GM23338 (cell line): ENCODE measurements around the gene NT5DC3. TPM values are rescaled to one million over a fixed set of nuclear protein-coding genes. Genes with fewer than 3 reads are reported as not detected.
"Not testable (repeated sequence)": the region's sequence is repeated elsewhere in the genome, so short reads cannot be mapped to it uniquely, and the experiment has no call there.

Experiments
- ATAC-seq: fragments of 200-7000 bp; cut with Tn5 transposase; 3 replicates; pipeline ENCODE4 v1.9.1; 2020
- DNase-seq: peaks from one replicate; pipeline ENCODE4 v3.0.0-alpha.2; 2015; ENCODE audit warnings: low spot score
- H2AFZ ChIP-seq: fragments of 200-600 bp; sonication (generic); 2 replicates; pipeline ENCODE4 v1.8.0; 2016; ENCODE audit warnings: antibody characterized with exemption, mild to moderate bottlenecking, moderate library complexity
- H3F3A ChIP-seq: fragments of 200-600 bp; sonication (generic); replicated peaks from 2 replicates; pipeline ENCODE4 v1.8.0; 2017; ENCODE audit warnings: antibody characterized with exemption, mixed run types, low read depth
- H3K27ac ChIP-seq: fragments of 200-600 bp; sonication (generic); 2 replicates; pipeline ENCODE4 v1.6.1; 2016; ENCODE audit warnings: low read depth
- H3K27me3 ChIP-seq: fragments of 200-600 bp; sonication (generic); 2 replicates; pipeline ENCODE4 v1.8.0; 2016; ENCODE audit warnings: mild to moderate bottlenecking, mixed run types, moderate library complexity; ENCODE audit not compliant: insufficient read depth
- H3K36me3 ChIP-seq: fragments of 200-600 bp; sonication (generic); 2 replicates; pipeline ENCODE4 v1.8.0; 2016; ENCODE audit warnings: mild to moderate bottlenecking; ENCODE audit not compliant: insufficient read depth
- H3K4me1 ChIP-seq: fragments of 200-600 bp; sonication (generic); 2 replicates; pipeline ENCODE4 v1.8.0; 2016; ENCODE audit warnings: mild to moderate bottlenecking, moderate library complexity; ENCODE audit not compliant: insufficient read depth
- H3K4me2 ChIP-seq: fragments of 200-600 bp; sonication (generic); 2 replicates; pipeline ENCODE4 v1.7.1; 2017; ENCODE audit warnings: mixed run types
- H3K4me3 ChIP-seq: fragments of 200-600 bp; sonication (generic); 2 replicates; pipeline ENCODE4 v1.6.1; 2016; ENCODE audit warnings: mixed run types
- H3K79me2 ChIP-seq: fragments of 200-600 bp; sonication (generic); replicated peaks from 2 replicates; pipeline ENCODE4 v1.8.0; 2017; ENCODE audit warnings: mild to moderate bottlenecking; ENCODE audit not compliant: insufficient read depth
- H3K9me2 ChIP-seq: fragments of 200-600 bp; sonication (generic); 2 replicates; pipeline ENCODE4 v1.8.0; 2017; ENCODE audit not compliant: insufficient read depth
- H4K20me1 ChIP-seq: fragments of 200-600 bp; sonication (generic); replicated peaks from 2 replicates; pipeline ENCODE4 v1.8.0; 2017; ENCODE audit warnings: mild to moderate bottlenecking; ENCODE audit not compliant: insufficient read depth
- H3K27ac Mint-ChIP-seq: 2 replicates; pipeline ENCODE4 v1.8.0; 2020; ENCODE audit warnings: inconsistent platforms, mild to moderate bottlenecking, moderate library complexity, mixed read lengths
- H3K27me3 Mint-ChIP-seq: 3 replicates; pipeline ENCODE4 v1.8.0; 2022; ENCODE audit warnings: low read depth, mild to moderate bottlenecking, moderate library complexity, mixed read lengths, inconsistent platforms; ENCODE audit not compliant: insufficient read depth, poor library complexity
- H3K36me3 Mint-ChIP-seq: 3 replicates; pipeline ENCODE4 v1.8.0; 2021; ENCODE audit warnings: low read depth, mild to moderate bottlenecking, inconsistent platforms, moderate library complexity, mixed read lengths
- H3K4me1 Mint-ChIP-seq: 3 replicates; pipeline ENCODE4 v1.8.0; 2020; ENCODE audit warnings: mild to moderate bottlenecking, inconsistent platforms, mixed read lengths
- H3K4me3 Mint-ChIP-seq: 3 replicates; pipeline ENCODE4 v1.8.0; 2021; ENCODE audit warnings: moderate library complexity, mild to moderate bottlenecking, inconsistent platforms, mixed read lengths
- H3K9me3 Mint-ChIP-seq: 3 replicates; pipeline ENCODE4 v1.8.0; 2020; ENCODE audit warnings: moderate library complexity, mild to moderate bottlenecking, inconsistent platforms, mixed read lengths
- EZH2 ChIP-seq: fragments of 200-600 bp; sonication (generic); IDR thresholded peaks from one replicate; pipeline ENCODE4 v1.8.0; 2017; ENCODE audit warnings: antibody characterized with exemption, mild to moderate bottlenecking, low read depth; ENCODE audit not compliant: unreplicated experiment
- EZH2phosphoT487 ChIP-seq: fragments of 200-600 bp; sonication (generic); IDR thresholded peaks from one replicate; pipeline ENCODE4 v1.8.1; 2018; ENCODE audit warnings: antibody characterized with exemption; ENCODE audit not compliant: unreplicated experiment
- NANOG ChIP-seq: IDR thresholded peaks from 2 replicates; pipeline ENCODE4 v1.6.1; 2016; ENCODE audit warnings: antibody characterized with exemption, borderline replicate concordance
- ZNF114 ChIP-seq: fragments of 250-450 bp; sonication (Bioruptor Pico); IDR thresholded peaks from 2 replicates; pipeline ENCODE4 v1.5.0; 2020; ENCODE audit warnings: mild to moderate bottlenecking, moderate library complexity
- ZNF331 ChIP-seq: fragments of 250-450 bp; sonication (Bioruptor Pico); IDR thresholded peaks from 2 replicates; pipeline ENCODE4 v1.5.0; 2020; ENCODE audit warnings: low read depth, mild to moderate bottlenecking, moderate library complexity
- ZNF462 ChIP-seq: fragments of 250-450 bp; sonication (Bioruptor Pico); IDR thresholded peaks from 2 replicates; pipeline ENCODE4 v1.5.0; 2020; ENCODE audit warnings: mild to moderate bottlenecking, moderate library complexity
- polyA plus RNA-seq: library from polyadenylated mRNA; unstranded; fragments of >200 nt; fragmentation: Nextera tagmentation; extraction: Ambion mirVana; gene quantifications from 2 replicates; pipeline ENCODE4 v1.2.1, GENCODE V29; 2016
- total RNA-seq: library from RNA; depleted of rRNA; stranded (reverse); fragments of >200 nt; shearing (Covaris generic); gene quantifications from 2 replicates; pipeline ENCODE4 v1.2.3, GENCODE V29; 2014
- TF ChIP-seq, protein P1 (sequence below): IDR thresholded peaks from 2 replicates; pipeline ENCODE4 v1.6.1; 2016; ENCODE audit warnings: antibody characterized with exemption

NT5DC3 gene
- total and polyA plus RNA-seq, 2 experiments from 2014 or later: 2.2 to 12.5 TPM

DNA sequence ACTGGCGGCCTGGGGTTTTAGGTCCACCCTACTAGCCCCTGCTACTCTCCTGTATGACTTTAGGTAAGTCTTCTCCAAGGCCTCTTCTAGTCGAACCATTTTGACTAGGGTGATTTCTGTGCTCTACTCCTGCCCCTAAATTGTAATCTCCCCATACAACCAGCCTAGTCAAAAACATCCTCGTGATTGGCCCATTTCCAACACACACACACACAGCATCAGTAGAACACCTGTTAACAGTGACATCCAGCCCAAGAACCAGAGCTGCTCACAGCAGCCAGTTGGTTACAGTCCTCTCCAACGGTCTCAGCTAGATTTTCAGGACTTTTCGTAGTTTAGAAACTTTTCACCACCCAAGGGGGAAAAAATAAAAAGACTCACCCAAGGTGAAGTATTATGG, 30.9 kb downstream of the NT5DC3 start (continued):
- no peak for TF ChIP-seq ZNF462 (CRISPR knock-in tag)
- TF ChIP-seq, protein P1, sequence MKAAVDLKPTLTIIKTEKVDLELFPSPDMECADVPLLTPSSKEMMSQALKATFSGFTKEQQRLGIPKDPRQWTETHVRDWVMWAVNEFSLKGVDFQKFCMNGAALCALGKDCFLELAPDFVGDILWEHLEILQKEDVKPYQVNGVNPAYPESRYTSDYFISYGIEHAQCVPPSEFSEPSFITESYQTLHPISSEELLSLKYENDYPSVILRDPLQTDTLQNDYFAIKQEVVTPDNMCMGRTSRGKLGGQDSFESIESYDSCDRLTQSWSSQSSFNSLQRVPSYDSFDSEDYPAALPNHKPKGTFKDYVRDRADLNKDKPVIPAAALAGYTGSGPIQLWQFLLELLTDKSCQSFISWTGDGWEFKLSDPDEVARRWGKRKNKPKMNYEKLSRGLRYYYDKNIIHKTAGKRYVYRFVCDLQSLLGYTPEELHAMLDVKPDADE: no peak
- TF ChIP-seq NANOG: no peak
- no peak for TF ChIP-seq ZNF114 (CRISPR knock-in tag)
- TF ChIP-seq ZNF331: no peak
- TF ChIP-seq EZH2: no peak
- TF ChIP-seq EZH2phosphoT487: no peak

DNA sequence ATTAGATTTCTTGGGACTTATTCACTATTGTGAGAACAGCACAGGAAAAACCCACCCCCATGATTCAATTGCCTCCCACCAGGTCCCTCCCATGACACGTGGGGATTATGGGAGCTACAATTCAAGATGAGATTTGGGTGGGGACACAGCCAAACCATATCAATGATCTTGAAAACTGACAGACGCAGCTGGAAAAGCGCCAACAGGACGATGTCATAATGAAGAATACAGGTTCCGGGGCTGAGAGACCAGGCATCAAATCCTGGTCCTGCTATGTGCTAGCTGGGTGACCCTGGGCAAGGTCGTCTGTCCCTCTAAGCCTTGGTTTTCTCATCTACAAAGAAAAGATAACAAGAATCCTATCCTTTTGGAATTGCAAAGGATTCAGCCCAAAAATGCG, 31.4 kb downstream of the NT5DC3 start:
- not testable (repeated sequence) for H3K27ac Mint-ChIP-seq, H3K36me3 ChIP-seq, H3K4me3 ChIP-seq, H3K9me2 ChIP-seq, H3K27ac ChIP-seq, H3K36me3 Mint-ChIP-seq, H3K4me2 ChIP-seq, H3F3A ChIP-seq, H3K4me1 Mint-ChIP-seq, H3K4me3 Mint-ChIP-seq, H3K9me3 Mint-ChIP-seq, H3K4me1 ChIP-seq, DNase-seq, H3K79me2 ChIP-seq, H3K27me3 Mint-ChIP-seq, ATAC-seq, H2AFZ ChIP-seq, H3K27me3 ChIP-seq
- 0 out of 2 replicates have a peak, but pooled peaks cover 12% of the 10 kb centered on the region for H4K20me1 ChIP-seq
